Measurements from ENCODE around the gene APOC3.

Gene APOC3

GRCh38 chr11:116856423-116856822 lies 26.7 kb downstream of the APOC3 start:
- no peak for DNase-seq (ENCODE audit: low read depth in 1 of 2, low spot score in 1 of 2)
- Histone ChIP-seq H3K4me3 (replicated peaks; ENCODE audit: insufficient read depth, low read length) (no peak overlapping the region), H3K27me3 (ENCODE audit: insufficient read depth, poor library complexity, severe bottlenecking) (no peaks in the 10 kb centered on the region), H3K27ac (replicated peaks) (no peak overlapping the region)
- TF ChIP-seq, protein P1, sequence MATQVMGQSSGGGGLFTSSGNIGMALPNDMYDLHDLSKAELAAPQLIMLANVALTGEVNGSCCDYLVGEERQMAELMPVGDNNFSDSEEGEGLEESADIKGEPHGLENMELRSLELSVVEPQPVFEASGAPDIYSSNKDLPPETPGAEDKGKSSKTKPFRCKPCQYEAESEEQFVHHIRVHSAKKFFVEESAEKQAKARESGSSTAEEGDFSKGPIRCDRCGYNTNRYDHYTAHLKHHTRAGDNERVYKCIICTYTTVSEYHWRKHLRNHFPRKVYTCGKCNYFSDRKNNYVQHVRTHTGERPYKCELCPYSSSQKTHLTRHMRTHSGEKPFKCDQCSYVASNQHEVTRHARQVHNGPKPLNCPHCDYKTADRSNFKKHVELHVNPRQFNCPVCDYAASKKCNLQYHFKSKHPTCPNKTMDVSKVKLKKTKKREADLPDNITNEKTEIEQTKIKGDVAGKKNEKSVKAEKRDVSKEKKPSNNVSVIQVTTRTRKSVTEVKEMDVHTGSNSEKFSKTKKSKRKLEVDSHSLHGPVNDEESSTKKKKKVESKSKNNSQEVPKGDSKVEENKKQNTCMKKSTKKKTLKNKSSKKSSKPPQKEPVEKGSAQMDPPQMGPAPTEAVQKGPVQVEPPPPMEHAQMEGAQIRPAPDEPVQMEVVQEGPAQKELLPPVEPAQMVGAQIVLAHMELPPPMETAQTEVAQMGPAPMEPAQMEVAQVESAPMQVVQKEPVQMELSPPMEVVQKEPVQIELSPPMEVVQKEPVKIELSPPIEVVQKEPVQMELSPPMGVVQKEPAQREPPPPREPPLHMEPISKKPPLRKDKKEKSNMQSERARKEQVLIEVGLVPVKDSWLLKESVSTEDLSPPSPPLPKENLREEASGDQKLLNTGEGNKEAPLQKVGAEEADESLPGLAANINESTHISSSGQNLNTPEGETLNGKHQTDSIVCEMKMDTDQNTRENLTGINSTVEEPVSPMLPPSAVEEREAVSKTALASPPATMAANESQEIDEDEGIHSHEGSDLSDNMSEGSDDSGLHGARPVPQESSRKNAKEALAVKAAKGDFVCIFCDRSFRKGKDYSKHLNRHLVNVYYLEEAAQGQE (IDR thresholded peaks at IDR 0.05; ENCODE audit: insufficient replicate concordance, low read depth) = no peak
- TF ChIP-seq POLR2AphosphoS5 (IDR thresholded peaks at IDR 0.05; ENCODE audit: low read depth) (no peak), GABPA (IDR thresholded peaks at IDR 0.05; ENCODE audit: low read depth) (no peak), SPI1 (IDR thresholded peaks at IDR 0.05; ENCODE audit: borderline replicate concordance, low read depth) (no peak), CTCF (IDR thresholded peaks at IDR 0.05; ENCODE audit: insufficient read depth, low read length) (no peak)

DNA sequence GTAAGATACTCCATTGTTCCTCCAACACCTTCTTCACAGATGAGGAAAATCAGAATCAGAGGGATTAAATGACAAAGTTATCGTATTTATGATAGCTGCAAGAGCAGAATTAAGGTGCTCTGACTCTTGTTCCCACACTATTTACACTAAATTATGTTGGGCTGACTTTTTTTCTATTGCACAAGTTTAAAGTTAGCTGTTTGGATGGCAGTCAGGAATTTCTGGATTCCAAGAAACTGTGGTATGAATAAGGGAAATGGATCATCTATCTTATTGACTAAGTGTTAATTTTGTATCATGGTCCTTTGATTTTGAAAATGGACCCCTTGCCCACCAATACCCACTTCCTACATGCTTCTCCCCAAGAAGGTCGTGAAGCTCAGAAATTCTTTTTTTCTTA lies 27.6 kb downstream of the APOC3 start:
- Histone ChIP-seq H3K27me3 (ENCODE audit: insufficient read depth, poor library complexity, severe bottlenecking) (no peaks in the 10 kb centered on the region), H3K27ac (replicated peaks) (no peak overlapping the region), H3K4me3 (replicated peaks; ENCODE audit: insufficient read depth, low read length) (no peak overlapping the region)
- DNase-seq (ENCODE audit: low read depth in 1 of 2, low spot score in 1 of 2) = no peak
- TF ChIP-seq GABPA (IDR thresholded peaks at IDR 0.05; ENCODE audit: low read depth) = no peak

- Histone ChIP-seq H3K27me3 (ENCODE audit: insufficient read depth, poor library complexity, severe bottlenecking) (no peaks in the 10 kb centered on the region), H3K4me3 (replicated peaks; ENCODE audit: insufficient read depth, low read length) (no peak overlapping the region), H3K27ac (replicated peaks) (no peak overlapping the region)
- TF ChIP-seq GABPA (IDR thresholded peaks at IDR 0.05; ENCODE audit: low read depth) (no peak), CTCF (IDR thresholded peaks at IDR 0.05; ENCODE audit: insufficient read depth, low read length) (no peak), SPI1 (IDR thresholded peaks at IDR 0.05; ENCODE audit: borderline replicate concordance, low read depth) (no peak), POLR2AphosphoS5 (IDR thresholded peaks at IDR 0.05; ENCODE audit: low read depth) (no peak)
- TF ChIP-seq, protein P1 (IDR thresholded peaks at IDR 0.05; ENCODE audit: insufficient replicate concordance, low read depth) = no peak
- no peak for DNase-seq (ENCODE audit: low read depth in 1 of 2, low spot score in 1 of 2)
Observed at GRCh38 chr11:116857936-116858335, 28.2 kb downstream of the APOC3 start.

GRCh38 chr11:116859175-116859574 lies 29.5 kb downstream of the APOC3 start:
- H3K27me3 ChIP-seq (ENCODE audit: insufficient read depth, poor library complexity, severe bottlenecking) = no peaks in the 10 kb centered on the region
- H3K4me3 ChIP-seq (replicated peaks; ENCODE audit: insufficient read depth, low read length) = no peak overlapping the region
- no peak for DNase-seq (ENCODE audit: low read depth in 1 of 2, low spot score in 1 of 2)
- H3K27ac ChIP-seq (replicated peaks) = no peak overlapping the region
- TF ChIP-seq, protein P1 (IDR thresholded peaks at IDR 0.05; ENCODE audit: insufficient replicate concordance, low read depth) = no peak
- TF ChIP-seq CTCF (IDR thresholded peaks at IDR 0.05; ENCODE audit: insufficient read depth, low read length) = no peak
- TF ChIP-seq POLR2AphosphoS5 (IDR thresholded peaks at IDR 0.05; ENCODE audit: low read depth) = no peak
- no peak for TF ChIP-seq SPI1 (IDR thresholded peaks at IDR 0.05; ENCODE audit: borderline replicate concordance, low read depth)
- TF ChIP-seq GABPA (IDR thresholded peaks at IDR 0.05; ENCODE audit: low read depth) = no peak
